Testis (tissue), 3 donors: ENCODE measurements around the gene PKNOX2. TPM values are rescaled to one million over a fixed set of nuclear protein-coding genes. Genes with fewer than 3 reads are reported as not detected.

Source experiments
- DNase-seq: peaks from one replicate; pipeline ENCODE4 v3.0.0-alpha.2; 2019
- H3K27ac ChIP-seq, 2 donors: fragments of 200-600 bp; sonication (generic); one replicate each; pipeline ENCODE4 v1.5.1; 2019
- H3K27me3 ChIP-seq: fragments of 200-600 bp; sonication (generic); one replicate; pipeline ENCODE4 v1.5.1; 2019
- H3K36me3 ChIP-seq: fragments of 200-600 bp; sonication (generic); one replicate; pipeline ENCODE4 v1.5.1; 2017; ENCODE audit warnings: low read depth; ENCODE audit errors: missing control alignments
- H3K4me1 ChIP-seq: fragments of 200-600 bp; sonication (generic); one replicate; pipeline ENCODE4 v1.5.1; 2019
- H3K4me3 ChIP-seq, 2 donors: fragments of 200-600 bp; sonication (generic); one replicate each; pipeline ENCODE4 v1.5.1; 2017 to 2019
- H3K9me3 ChIP-seq: fragments of 200-600 bp; sonication (generic); one replicate; pipeline ENCODE4 v1.5.1; 2017
- POLR2A ChIP-seq: fragments of 450-650 bp; IDR thresholded peaks from one replicate; pipeline ENCODE4 v1.6.1; 2017; ENCODE audit warnings: antibody characterized with exemption, mild to moderate bottlenecking, moderate library complexity
- WGBS, 2 donors: methylation state at CpG; one replicate each; pipeline ENCODE4 v1.1.5; 2018; 5-methylcytosine and 5-hydroxymethylcytosine counted together
- intact Hi-C: fragments of 100-400 bp; cut with DNase I; formaldehyde crosslinking; loops from one replicate; pipeline ENCODE4 v1.15.1; 2023; ENCODE audit warnings: low total_unique reads
- polyA plus RNA-seq: library from polyadenylated mRNA; stranded (reverse); fragments of 350-450 nt; fragmentation: Illumina TruSeq; extraction: RNeasy Lipid Tissue Mini Kit (QIAGEN cat#74804); gene quantifications from one replicate; pipeline ENCODE4 v1.2.3, GENCODE V29; 2014; ENCODE audit warnings: low read depth, low replicate concordance; ENCODE audit not compliant: insufficient read depth
- total RNA-seq, 2 donors: library from RNA; depleted of rRNA; stranded (reverse); fragments of >200 nt; gene quantifications; one replicate each; pipeline ENCODE4 v1.2.3, GENCODE V29; 2016
- TF ChIP-seq, protein P1 (sequence below), 3 experiments: fragments of 450-650 bp in 2 of 3; fragments of 200-600 bp in 1 of 3; sonication (generic) in 1 of 3; IDR thresholded peaks; one replicate each; pipeline ENCODE4 v1.5.1; 2016 to 2019; ENCODE audit warnings: antibody characterized with exemption in 3 of 3, mild to moderate bottlenecking in 2 of 3, moderate library complexity in 1 of 3

PKNOX2 gene
- total and polyA plus RNA-seq, 3 donors from 2014 or later, result 5.5 to 10.4 (median 7.3) TPM

- intact Hi-C loops, result no loop called here
- H3K4me3 ChIP-seq, result no peak overlapping the region
- 93 to 94% methylated on average over 7 of the region's 7 CpGs for WGBS, 2 donors
Observed at GRCh38 chr11:125297346-125297915, 132.9 kb downstream of the PKNOX2 start.

GRCh38 chr11:125299061-125299615, 134.6 kb downstream of the PKNOX2 start:
- Histone ChIP-seq H3K27ac (no peak overlapping the region), H3K4me3 (no peak overlapping the region), H3K9me3 (no peaks in the 10 kb centered on the region), H3K36me3 (no peaks in the 10 kb centered on the region), H3K27me3 (no peaks in the 10 kb centered on the region), H3K4me1 (peaks cover 34% of the 10 kb centered on the region)
- TF ChIP-seq, protein P1, sequence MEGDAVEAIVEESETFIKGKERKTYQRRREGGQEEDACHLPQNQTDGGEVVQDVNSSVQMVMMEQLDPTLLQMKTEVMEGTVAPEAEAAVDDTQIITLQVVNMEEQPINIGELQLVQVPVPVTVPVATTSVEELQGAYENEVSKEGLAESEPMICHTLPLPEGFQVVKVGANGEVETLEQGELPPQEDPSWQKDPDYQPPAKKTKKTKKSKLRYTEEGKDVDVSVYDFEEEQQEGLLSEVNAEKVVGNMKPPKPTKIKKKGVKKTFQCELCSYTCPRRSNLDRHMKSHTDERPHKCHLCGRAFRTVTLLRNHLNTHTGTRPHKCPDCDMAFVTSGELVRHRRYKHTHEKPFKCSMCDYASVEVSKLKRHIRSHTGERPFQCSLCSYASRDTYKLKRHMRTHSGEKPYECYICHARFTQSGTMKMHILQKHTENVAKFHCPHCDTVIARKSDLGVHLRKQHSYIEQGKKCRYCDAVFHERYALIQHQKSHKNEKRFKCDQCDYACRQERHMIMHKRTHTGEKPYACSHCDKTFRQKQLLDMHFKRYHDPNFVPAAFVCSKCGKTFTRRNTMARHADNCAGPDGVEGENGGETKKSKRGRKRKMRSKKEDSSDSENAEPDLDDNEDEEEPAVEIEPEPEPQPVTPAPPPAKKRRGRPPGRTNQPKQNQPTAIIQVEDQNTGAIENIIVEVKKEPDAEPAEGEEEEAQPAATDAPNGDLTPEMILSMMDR (IDR thresholded peaks at IDR 0.05), result no peak
- TF ChIP-seq POLR2A, result no peak
- 86 to 98% methylated on average over 7 to 8 of the region's 8 CpGs for WGBS, 2 donors
- no peak for DNase-seq
- intact Hi-C loops, result no loop called here

More at GRCh38 chr11:125297346-125297915, 132.9 kb downstream of the PKNOX2 start:
- H3K9me3 ChIP-seq, result no peaks in the 10 kb centered on the region
- H3K27ac ChIP-seq, result no peak overlapping the region
- no peaks in the 10 kb centered on the region for H3K36me3 ChIP-seq
- no peak for TF ChIP-seq POLR2A
- TF ChIP-seq, protein P1 (IDR thresholded peaks at IDR 0.05), result no peak
- no peak for DNase-seq
- H3K4me1 ChIP-seq, result peaks cover 25% of the 10 kb centered on the region
- H3K27me3 ChIP-seq, result no peaks in the 10 kb centered on the region

GRCh38 chr11:125299821-125300220, 135.3 kb downstream of the PKNOX2 start:
- TF ChIP-seq POLR2A, result no peak
- TF ChIP-seq, protein P1 (IDR thresholded peaks at IDR 0.05), result no peak
- Histone ChIP-seq H3K4me1 (peaks cover 34% of the 10 kb centered on the region), H3K9me3 (no peaks in the 10 kb centered on the region), H3K27me3 (no peaks in the 10 kb centered on the region), H3K4me3 (no peak overlapping the region), H3K27ac (peak overlapping the region in 1 of 2 donors; percentile 77), H3K36me3 (no peaks in the 10 kb centered on the region)
- intact Hi-C loops, result no loop called here
- DNase-seq, result no peak
- 84 to 89% methylated on average over 9 of the region's 9 CpGs for WGBS, 2 donors

DNA sequence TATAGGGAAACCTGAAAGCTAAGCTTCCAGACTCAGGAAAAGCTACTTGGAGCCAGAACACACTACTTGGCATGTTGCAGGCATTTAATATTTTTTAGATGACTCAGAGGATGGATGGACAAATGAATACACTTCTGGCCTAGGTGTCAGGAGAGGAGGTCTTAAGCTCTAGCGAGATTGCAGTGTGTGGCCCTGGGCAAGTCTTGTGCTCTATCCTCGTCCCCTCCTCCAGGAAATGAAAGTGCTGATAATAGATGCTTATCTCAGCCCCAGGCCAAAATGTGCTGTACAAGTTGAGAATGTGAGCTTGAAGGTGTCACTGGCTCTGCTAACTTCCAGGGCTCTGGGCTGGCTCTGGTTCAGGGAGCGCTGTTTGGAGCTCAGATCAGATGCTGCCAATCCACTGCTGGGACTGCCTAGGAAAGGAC, 136.3 kb downstream of the PKNOX2 start:
- DNase-seq, result peak; percentile 43
- Histone ChIP-seq H3K4me1 (peaks cover 34% of the 10 kb centered on the region), H3K36me3 (no peaks in the 10 kb centered on the region), H3K4me3 (no peak overlapping the region), H3K9me3 (no peaks in the 10 kb centered on the region), H3K27ac (peak overlapping the region; percentile 42 to 77), H3K27me3 (no peaks in the 10 kb centered on the region)
- WGBS, 2 donors, result 35 to 55% methylated on average over 2 to 3 of the region's 3 CpGs
- intact Hi-C loops, result no loop called here
- TF ChIP-seq, protein P1 (IDR thresholded peaks at IDR 0.05), result no peak
- no peak for TF ChIP-seq POLR2A

DNA sequence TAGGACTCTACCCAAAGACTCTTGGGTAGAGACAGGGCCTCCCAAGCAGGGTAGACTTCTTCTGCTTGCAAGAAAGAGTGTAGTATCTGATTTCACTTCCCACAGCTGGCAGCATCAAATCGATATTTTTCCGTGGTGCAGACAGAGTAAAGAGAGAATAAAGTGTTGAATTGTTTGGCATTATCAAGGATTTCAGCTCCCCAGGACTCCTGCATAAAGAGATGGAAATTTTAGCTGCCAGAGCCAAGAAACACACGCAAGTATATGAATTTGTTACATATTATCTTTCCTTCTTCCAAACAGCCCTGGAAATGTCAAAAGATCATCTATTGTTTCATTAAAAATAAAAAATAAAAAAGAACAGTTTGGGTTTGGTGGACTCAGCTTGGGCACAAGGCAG, 136.8 kb downstream of the PKNOX2 start:
- Histone ChIP-seq H3K9me3 (no peaks in the 10 kb centered on the region), H3K27ac (peak overlapping the region; percentile 56 to 77), H3K27me3 (no peaks in the 10 kb centered on the region), H3K4me1 (peaks cover 34% of the 10 kb centered on the region), H3K36me3 (no peaks in the 10 kb centered on the region), H3K4me3 (no peak overlapping the region)
- WGBS, 2 donors, result 52 to 66% methylated on average over 3 of the region's 3 CpGs
- peak; percentile 50 for DNase-seq
- TF ChIP-seq, protein P1 (IDR thresholded peaks at IDR 0.05), result no peak
- no peak for TF ChIP-seq POLR2A
- intact Hi-C loops, result no loop called here
